Upper lobe of right lung (tissue), 1 donor: ENCODE results near the gene HOXB5. TPM values are rescaled to one million over a fixed set of nuclear protein-coding genes. Genes with fewer than 3 reads are reported as not detected.
A peak's percentile ranks its signal among the peaks of the same experiment; 100 is the strongest.

ENCODE experiments used
- ATAC-seq: fragments of 200-7000 bp; cut with Tn5 transposase; one replicate; pipeline ENCODE4 v1.9.1; 2020; ENCODE audit warnings: mild to moderate bottlenecking, moderate library complexity
- DNase-seq: peaks from one replicate; pipeline ENCODE4 v3.0.0-alpha.2; 2020
- H3K27ac ChIP-seq: fragments of 200-600 bp; one replicate; pipeline ENCODE4 v1.8.0; 2022
- H3K27me3 ChIP-seq: fragments of 200-600 bp; one replicate; pipeline ENCODE4 v1.8.0; 2022; ENCODE audit warnings: mild to moderate bottlenecking
- H3K36me3 ChIP-seq: fragments of 200-600 bp; one replicate; pipeline ENCODE4 v1.8.0; 2022
- H3K4me1 ChIP-seq: fragments of 200-600 bp; one replicate; pipeline ENCODE4 v1.8.0; 2022
- H3K4me3 ChIP-seq: fragments of 200-600 bp; one replicate; pipeline ENCODE4 v1.8.0; 2022; ENCODE audit warnings: mild to moderate bottlenecking
- H3K9me3 ChIP-seq: fragments of 200-600 bp; one replicate; pipeline ENCODE4 v1.8.0; 2022
- intact Hi-C: fragments of 100-400 bp; cut with DNase I; formaldehyde crosslinking; loops from one replicate; pipeline ENCODE4 v1.11.0; 2022
- total RNA-seq: library from RNA; stranded (reverse); fragmentation: NEBNext Ultra II Directional; extraction: Animal tissue kit (Norgen Biotek cat#: 25700); gene quantifications from one replicate; pipeline ENCODE4 v1.2.1, GENCODE V29; 2021
- TF ChIP-seq, protein P1 (sequence below): fragments of 200-600 bp; IDR thresholded peaks from one replicate; pipeline ENCODE4 v1.8.0; 2022; ENCODE audit warnings: antibody characterized with exemption
- donor health status: DM: no; HTN: yes; CAD: no; lungs with severe emphysema.

HOXB5 gene
- total RNA-seq, 1 donor from 2014 or later = 4.4 TPM

- Histone ChIP-seq H3K4me1 (peaks cover 8% of the 10 kb centered on the region), H3K36me3 (no peaks in the 10 kb centered on the region), H3K27ac (peak overlapping the region; percentile 67), H3K4me3 (peak overlapping the region; percentile 35), H3K9me3 (no peaks in the 10 kb centered on the region), H3K27me3 (peaks cover 48% of the 10 kb centered on the region)
- intact Hi-C loops = no loop called here
- TF ChIP-seq, protein P1, sequence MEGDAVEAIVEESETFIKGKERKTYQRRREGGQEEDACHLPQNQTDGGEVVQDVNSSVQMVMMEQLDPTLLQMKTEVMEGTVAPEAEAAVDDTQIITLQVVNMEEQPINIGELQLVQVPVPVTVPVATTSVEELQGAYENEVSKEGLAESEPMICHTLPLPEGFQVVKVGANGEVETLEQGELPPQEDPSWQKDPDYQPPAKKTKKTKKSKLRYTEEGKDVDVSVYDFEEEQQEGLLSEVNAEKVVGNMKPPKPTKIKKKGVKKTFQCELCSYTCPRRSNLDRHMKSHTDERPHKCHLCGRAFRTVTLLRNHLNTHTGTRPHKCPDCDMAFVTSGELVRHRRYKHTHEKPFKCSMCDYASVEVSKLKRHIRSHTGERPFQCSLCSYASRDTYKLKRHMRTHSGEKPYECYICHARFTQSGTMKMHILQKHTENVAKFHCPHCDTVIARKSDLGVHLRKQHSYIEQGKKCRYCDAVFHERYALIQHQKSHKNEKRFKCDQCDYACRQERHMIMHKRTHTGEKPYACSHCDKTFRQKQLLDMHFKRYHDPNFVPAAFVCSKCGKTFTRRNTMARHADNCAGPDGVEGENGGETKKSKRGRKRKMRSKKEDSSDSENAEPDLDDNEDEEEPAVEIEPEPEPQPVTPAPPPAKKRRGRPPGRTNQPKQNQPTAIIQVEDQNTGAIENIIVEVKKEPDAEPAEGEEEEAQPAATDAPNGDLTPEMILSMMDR = no peak
- no peak for DNase-seq
- ATAC-seq = no peak
Measured at GRCh38 chr17:48547808-48548522, 45.6 kb downstream of the HOXB5 start.

- H3K27me3 ChIP-seq = peaks cover 56% of the 10 kb centered on the region
Measured at GRCh38 chr17:48546924-48547807, 46.4 kb downstream of the HOXB5 start.

DNA sequence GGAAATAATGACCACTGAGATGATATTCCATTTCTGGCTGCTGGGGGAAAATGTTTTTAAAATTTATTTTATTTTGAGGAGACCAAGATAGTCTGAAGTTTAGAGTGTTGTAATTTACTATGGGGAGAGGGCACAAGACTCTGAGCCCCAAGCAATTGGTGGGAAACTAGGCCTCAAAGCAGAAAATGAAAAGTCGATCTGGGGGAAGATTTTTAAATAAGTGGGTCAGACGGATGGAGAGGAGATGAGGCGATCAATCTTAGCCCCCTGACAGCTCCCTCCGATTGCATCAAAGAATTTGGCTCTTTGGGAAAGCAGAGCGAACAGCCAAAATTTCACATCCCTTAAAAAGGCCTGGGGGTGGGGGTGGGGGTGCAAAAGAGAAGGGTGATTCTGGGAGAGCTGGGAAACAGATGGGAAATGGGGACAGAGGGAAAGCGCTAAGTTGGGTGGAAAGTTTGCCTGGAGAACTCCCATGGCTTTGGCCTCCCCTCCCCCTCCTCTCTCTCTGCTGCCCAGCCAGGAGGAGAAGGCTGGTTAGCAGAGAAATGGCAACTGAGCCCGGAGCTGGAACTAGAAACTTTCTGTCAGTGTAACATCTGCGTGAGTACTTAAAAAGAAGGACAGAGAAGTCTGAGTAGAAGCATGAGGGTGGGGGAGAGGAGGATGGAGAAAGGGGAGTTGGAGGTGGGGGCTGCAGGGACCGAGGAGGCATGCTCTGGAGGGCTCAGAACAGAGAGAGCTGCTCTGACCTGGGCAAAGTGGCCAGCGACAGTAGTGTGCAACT, 47.2 kb downstream of the HOXB5 start:
- peaks cover 8% of the 10 kb centered on the region for H3K4me1 ChIP-seq
- DNase-seq (no peak), ATAC-seq (no peak)
- H3K27me3 ChIP-seq = peaks cover 64% of the 10 kb centered on the region
- no peaks in the 10 kb centered on the region for H3K9me3 ChIP-seq
- peak overlapping the region; percentile 58 for H3K27ac ChIP-seq
- TF ChIP-seq, protein P1 = no peak
- peak overlapping the region; percentile 35 for H3K4me3 ChIP-seq
- intact Hi-C loops = no loop called here
- H3K36me3 ChIP-seq = no peaks in the 10 kb centered on the region

More at GRCh38 chr17:48546924-48547807, 46.4 kb downstream of the HOXB5 start:
- DNase-seq (no peak), ATAC-seq (no peak)
- intact Hi-C loops = no loop called here
- TF ChIP-seq, protein P1 = no peak
- Histone ChIP-seq H3K36me3 (no peaks in the 10 kb centered on the region), H3K4me1 (peaks cover 8% of the 10 kb centered on the region), H3K9me3 (no peaks in the 10 kb centered on the region), H3K4me3 (peak overlapping the region; percentile 35), H3K27ac (peak overlapping the region; percentile 67)

DNA sequence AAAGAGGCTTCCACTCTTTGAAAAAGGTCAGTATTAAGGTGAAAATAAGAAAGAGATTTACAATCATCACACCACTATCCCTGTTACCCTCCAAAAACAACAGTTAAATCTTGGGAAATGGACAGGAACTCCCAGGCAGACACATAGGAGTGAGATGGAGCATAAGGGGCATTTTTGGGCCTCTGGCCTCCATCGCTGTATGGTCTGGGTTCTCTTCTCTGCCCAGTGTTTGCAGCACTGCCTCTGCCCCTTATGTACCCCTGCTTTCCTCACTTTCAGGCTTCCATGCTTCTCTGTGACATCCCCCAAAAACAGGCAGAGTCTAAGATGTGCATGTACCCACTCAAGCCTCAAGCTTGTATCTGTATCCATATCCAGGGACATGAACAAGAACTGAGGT, 48.0 kb downstream of the HOXB5 start:
- H3K27ac ChIP-seq = peak overlapping the region; percentile 89
- no peak overlapping the region for H3K4me3 ChIP-seq
- no peaks in the 10 kb centered on the region for H3K9me3 ChIP-seq
- no peak for ATAC-seq
- TF ChIP-seq, protein P1 = no peak
- H3K4me1 ChIP-seq = peaks cover 8% of the 10 kb centered on the region
- no peak for DNase-seq
- peaks cover 66% of the 10 kb centered on the region for H3K27me3 ChIP-seq
- intact Hi-C loops = no loop called here
- H3K36me3 ChIP-seq = no peaks in the 10 kb centered on the region

DNA sequence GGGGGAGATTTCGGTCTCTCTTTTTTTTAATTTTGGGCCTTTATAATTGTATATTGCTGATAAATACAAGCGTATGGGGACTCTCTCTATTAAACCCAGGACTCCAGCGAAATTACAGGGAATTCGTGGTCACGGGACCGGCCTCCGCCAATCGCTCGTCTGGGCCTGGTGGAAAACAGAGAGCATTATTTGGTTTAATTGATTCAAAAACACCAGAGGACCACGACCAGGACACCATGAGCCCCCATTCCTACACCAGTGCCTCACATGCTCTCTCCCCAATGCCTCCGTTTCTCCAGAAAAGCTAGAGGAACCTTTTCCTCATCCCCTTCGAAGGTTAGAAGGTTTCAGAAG, 48.6 kb downstream of the HOXB5 start, which contains the start of gene HOXB2:
TSS of gene HOXB2 (minus strand) at position 88 of the 354 bp plus-strand sequence. CDS start 198 bp downstream, outside the sequence.
- H3K9me3 ChIP-seq = no peaks in the 10 kb centered on the region
- ATAC-seq (no peak), DNase-seq (no peak)
- H3K27me3 ChIP-seq = peaks cover 66% of the 10 kb centered on the region
- peak within 1 kb of the TSS; percentile 89 for H3K27ac ChIP-seq
- TF ChIP-seq, protein P1 = no peak
- intact Hi-C loops = no loop called here
- H3K36me3 ChIP-seq = no peaks in the 10 kb centered on the region
- H3K4me3 ChIP-seq = peak within 1 kb of the TSS; percentile 62
- H3K4me1 ChIP-seq = peaks cover 8% of the 10 kb centered on the region
